ENCODE measurements around the gene LYZL1.
"Not testable (repeated sequence)": the region's sequence is repeated elsewhere in the genome, so short reads cannot be mapped to it uniquely, and the experiment has no call there.

GRCh38 chr10:29360215-29360853 lies 71.5 kb downstream of the LYZL1 start:
- TF ChIP-seq CTCF, POLR2A (IDR thresholded peaks at IDR 0.05): not testable (repeated sequence)

All from ovary (tissue), 3 donors.